ENCODE measurements around the gene NPAS2. TPM values are rescaled to one million over a fixed set of nuclear protein-coding genes. Genes with fewer than 3 reads are reported as not detected.

The NPAS2 gene
- total RNA-seq, 1 experiment from 2014 or later = 12.4 TPM

- DNase-seq (ENCODE audit: low read depth) = no peak
These were observed 166.2 kb downstream of the NPAS2 start for GRCh38 chr2:100986157-100986556.

GRCh38 chr2:100987536-100987935 is 167.6 kb downstream of the NPAS2 start:
- no peak for DNase-seq (ENCODE audit: low read depth)

GRCh38 chr2:100987974-100988373 is 168.0 kb downstream of the NPAS2 start:
- no peak for DNase-seq (ENCODE audit: low read depth)

GRCh38 chr2:100988630-100989417 is 168.9 kb downstream of the NPAS2 start:
- DNase-seq (ENCODE audit: low read depth) = peak; percentile 75

GRCh38 chr2:100989666-100990065 is 169.7 kb downstream of the NPAS2 start:
- DNase-seq (ENCODE audit: low read depth) = no peak

- no peak for DNase-seq (ENCODE audit: low read depth)
These were observed 170.2 kb downstream of the NPAS2 start for GRCh38 chr2:100990166-100990565.

- no peak for DNase-seq (ENCODE audit: low read depth)
These were observed 170.9 kb downstream of the NPAS2 start for GRCh38 chr2:100990650-100991403.

- DNase-seq (ENCODE audit: low read depth) = no peak
These were observed 171.4 kb downstream of the NPAS2 start for GRCh38 chr2:100991404-100991773.

GRCh38 chr2:100992262-100992661 is 172.3 kb downstream of the NPAS2 start:
- no peak for DNase-seq (ENCODE audit: low read depth)

GRCh38 chr2:100993294-100993693 is 173.4 kb downstream of the NPAS2 start:
- no peak for DNase-seq (ENCODE audit: low read depth)

- DNase-seq (ENCODE audit: low read depth) = no peak
These were observed 175.6 kb downstream of the NPAS2 start for GRCh38 chr2:100995309-100996075.

GRCh38 chr2:100997509-100998234 is 177.7 kb downstream of the NPAS2 start:
- no peak for DNase-seq (ENCODE audit: low read depth)

- no peak for DNase-seq (ENCODE audit: low read depth)
These were observed 178.3 kb downstream of the NPAS2 start for GRCh38 chr2:100998235-100998573.

GRCh38 chr2:100999995-101000394 is 180.1 kb downstream of the NPAS2 start:
- no peak for DNase-seq (ENCODE audit: low read depth)

- peak; percentile 95 for DNase-seq (ENCODE audit: low read depth)
These were observed 182.0 kb downstream of the NPAS2 start, which contains the start of gene RPL31 for GRCh38 chr2:101001691-101002561. Gene RPL31, plus strand, starts transcription at chr2:101002289. Its CDS starts 413 bp downstream, at chr2:101002702.

- peak; percentile 27 for DNase-seq (ENCODE audit: low read depth)
These were observed 182.8 kb downstream of the NPAS2 start for GRCh38 chr2:101002562-101003277.

GRCh38 chr2:101003278-101003775 is 183.4 kb downstream of the NPAS2 start:
- no peak for DNase-seq (ENCODE audit: low read depth)

GRCh38 chr2:101004620-101005325 is 184.8 kb downstream of the NPAS2 start:
- DNase-seq (ENCODE audit: low read depth) = no peak
